GM21367 (cell line): ENCODE measurements around the gene SFT2D1.
A peak's percentile ranks its signal among the peaks of the same experiment; 100 is the strongest.
"Not testable (repeated sequence)": the region's sequence is repeated elsewhere in the genome, so short reads cannot be mapped to it uniquely, and the experiment has no call there.

Source experiments
- ATAC-seq: cut with Tn5 transposase; IDR thresholded peaks from one replicate; pipeline ENCODE4 v1.9.1; 2021; ENCODE audit not compliant: unreplicated experiment

The SFT2D1 gene

GRCh38 chr6:166364456-166364855 lies 22.1 kb upstream of the SFT2D1 start:
- ATAC-seq, result no peak

DNA sequence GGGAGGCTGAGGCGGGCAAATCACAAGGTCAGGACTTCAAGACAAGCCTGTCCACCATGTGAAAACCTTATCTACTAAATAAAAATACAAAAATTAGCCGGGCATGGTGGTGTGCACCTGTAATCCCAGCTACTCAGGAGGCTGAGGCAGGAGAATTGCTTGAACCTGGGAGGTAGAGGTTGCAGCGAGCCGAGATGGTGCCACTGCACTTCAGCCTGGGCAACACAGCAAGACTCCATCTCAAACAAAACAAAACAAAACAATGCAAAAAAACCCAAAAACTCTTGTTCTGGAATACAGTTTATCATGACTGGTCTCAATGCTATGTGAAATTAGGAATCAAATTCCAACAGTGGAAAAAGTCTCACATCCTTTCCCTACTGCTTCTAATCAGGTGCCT lies 20.1 kb upstream of the SFT2D1 start:
- not testable (repeated sequence) for ATAC-seq

- ATAC-seq, result no peak
Observed at GRCh38 chr6:166361077-166361429, 18.7 kb upstream of the SFT2D1 start.

DNA sequence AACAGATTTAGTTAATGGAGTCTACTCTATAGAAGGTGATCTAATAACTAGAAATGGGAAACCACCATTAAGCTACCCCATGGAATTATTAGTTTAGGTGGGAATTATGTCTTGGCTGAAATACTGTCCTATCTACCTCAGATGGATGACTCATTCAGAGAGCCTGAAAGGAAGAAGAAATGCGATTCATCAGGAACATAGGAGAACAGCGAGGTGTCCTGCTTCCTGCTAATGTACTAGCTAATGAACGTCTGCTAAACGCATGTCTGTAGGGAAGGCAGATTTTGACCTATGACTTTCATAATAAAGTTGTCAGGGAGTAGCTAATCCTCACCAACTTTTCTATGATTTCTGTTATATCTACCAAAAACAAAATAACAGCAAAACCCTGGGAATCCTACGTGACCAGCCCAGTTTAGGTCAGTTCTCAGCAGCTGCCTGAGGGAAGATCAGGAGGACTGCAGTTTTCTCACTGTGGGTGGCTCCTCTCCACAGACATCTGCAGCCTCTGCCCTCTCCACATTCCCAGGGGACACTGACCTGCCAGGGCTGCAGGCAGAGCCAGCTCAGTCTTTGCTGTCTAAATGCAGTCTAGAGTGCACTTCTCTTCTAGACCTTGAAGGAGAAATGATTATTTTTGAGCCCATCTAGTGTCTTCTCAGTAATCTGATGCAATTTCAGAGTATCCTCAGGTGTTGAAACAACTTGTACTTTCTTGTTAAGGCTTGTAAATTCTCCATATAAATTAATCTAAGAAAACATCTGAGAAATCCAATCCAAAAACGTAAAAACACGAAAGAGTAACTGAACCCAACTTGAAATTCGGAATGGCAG lies 18.1 kb upstream of the SFT2D1 start:
- no peak for ATAC-seq

DNA sequence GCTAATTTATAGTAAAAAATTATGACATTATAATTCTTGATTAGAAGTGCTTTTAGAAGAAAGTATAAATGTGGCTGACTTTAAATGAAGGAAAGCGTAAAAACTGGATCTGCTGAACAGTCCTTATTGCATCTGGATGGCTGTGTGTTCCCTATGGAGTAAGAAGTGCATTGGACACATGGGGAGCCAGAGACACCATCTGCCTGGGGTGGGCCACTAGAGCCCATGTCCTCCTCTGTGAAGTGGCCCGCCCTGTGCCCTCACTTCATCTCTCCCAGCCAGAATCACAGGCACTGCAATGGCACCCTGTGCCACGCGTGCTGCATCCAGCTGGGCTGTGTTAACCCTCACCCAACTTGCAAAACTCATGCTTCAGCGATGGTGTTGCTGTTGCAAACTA lies 13.2 kb upstream of the SFT2D1 start:
- ATAC-seq, result no peak

GRCh38 chr6:166354965-166355364 lies 12.6 kb upstream of the SFT2D1 start:
- ATAC-seq, result no peak

DNA sequence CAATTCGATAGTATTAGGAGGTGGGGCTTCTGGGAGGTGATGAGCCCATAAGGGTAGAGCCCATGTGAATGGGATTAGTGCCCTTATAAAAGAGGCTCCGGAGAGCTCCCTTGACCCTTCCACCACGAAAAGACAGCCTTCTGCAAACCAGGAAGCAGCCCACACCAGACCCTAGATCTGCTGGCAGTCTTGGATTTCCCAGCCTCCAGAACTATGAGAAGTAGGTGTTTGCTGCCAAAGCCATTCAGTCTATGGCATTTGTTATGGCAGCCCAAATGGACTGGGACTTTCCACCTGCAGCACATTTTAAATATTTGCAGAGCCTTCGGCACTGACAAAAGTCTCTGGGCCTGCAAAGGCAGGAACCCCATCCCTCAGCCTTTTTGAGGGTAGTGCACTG lies 11.8 kb upstream of the SFT2D1 start:
- ATAC-seq, result no peak

DNA sequence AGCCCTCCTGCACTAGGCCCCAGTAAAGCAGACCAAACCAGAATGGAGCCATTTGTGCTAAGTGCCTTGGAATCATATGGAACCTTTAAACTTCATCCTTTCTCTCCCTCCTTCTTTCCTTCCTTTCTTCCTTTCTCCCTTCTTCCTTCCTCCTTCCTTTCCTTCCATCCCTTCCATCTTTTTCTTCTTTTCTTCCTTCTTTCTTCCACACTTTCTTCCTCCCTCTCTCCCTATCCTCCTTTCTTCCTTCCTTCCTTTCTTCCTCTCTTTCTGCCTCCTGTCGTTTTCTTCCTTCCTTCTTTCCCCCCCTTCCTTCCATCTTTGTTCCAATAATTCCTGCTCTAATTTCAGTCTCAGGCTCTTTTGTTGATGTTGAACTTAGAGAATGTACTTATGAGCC lies 11.2 kb upstream of the SFT2D1 start:
- no peak for ATAC-seq

GRCh38 chr6:166352923-166353322 lies 10.6 kb upstream of the SFT2D1 start:
- no peak for ATAC-seq

GRCh38 chr6:166351715-166352285 lies 9.5 kb upstream of the SFT2D1 start:
- peak; percentile 97 for ATAC-seq

DNA sequence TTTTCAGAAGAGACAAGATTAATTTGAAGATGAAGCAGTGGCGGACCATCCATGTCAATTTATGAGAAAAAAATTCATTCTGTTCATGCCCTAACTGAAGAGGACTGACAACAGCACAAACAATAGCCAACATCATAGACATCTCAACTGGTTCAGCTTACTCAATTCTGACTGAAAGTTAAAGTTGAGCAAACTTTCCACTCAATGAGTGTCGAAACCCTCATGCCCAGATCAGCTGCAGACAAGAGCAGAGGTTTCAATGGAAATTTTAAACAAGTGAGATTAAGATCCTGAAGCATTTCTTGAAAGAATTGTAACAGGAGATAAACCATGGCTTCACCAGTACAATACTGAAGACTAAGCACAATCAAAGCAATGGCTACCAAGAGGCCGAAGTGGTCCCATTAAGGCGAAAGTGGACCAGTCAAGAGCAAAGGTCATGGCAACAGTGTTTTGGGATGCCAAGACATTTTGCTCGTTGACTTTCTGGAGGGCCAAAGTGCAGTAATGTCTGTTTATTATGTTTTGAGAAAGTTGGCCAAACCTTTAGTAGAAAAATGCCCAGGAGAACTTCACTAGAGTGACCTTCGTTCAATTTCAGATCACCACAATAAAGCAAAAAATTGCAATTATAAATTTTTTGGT lies 6.1 kb upstream of the SFT2D1 start:
- no peak for ATAC-seq

DNA sequence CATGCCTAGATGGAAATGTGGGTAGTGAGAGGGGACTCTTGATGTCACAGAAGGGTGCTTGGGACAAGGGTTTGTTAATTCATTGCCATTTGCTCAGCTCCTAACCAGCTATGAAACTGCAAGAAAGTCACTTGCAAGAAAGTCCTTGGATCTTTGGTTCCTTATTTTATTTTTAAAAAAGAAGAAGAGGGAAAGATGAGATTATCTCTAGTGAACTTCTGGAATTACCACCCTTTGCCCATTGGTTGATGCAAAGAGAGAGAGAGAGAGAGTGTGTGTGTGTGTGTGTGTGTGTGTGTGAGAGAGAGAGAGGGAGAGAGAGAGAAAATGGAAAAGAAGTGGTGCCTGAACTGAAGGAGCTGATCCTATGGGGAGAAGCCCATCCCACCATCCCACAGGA lies 4.6 kb upstream of the SFT2D1 start:
- no peak for ATAC-seq

GRCh38 chr6:166346449-166346848 lies 4.1 kb upstream of the SFT2D1 start:
- ATAC-seq, result no peak

GRCh38 chr6:166345672-166346071 lies 3.3 kb upstream of the SFT2D1 start:
- ATAC-seq, result not testable (repeated sequence)

DNA sequence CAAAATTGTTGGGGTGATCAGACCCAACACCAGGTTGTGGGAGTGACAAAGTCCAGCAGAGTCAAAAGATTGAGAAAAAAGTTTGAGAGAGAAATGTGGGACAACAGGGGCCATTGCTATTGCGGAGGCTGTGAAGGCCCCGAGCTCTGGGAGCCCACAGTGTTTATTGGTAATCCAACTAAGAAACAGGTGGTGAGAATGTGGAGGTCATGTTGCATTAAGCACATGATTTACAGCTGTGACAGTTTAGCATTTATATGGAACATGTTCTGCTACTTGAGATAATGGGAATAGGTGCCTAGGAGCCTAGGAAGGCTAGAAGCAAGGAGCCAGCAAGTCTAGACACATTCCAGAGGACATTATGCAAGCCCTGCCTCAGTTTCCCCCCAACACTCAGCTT lies 2.6 kb upstream of the SFT2D1 start:
- not testable (repeated sequence) for ATAC-seq

GRCh38 chr6:166344240-166344639 lies 1.9 kb upstream of the SFT2D1 start:
- no peak for ATAC-seq

- no peak for ATAC-seq
Observed at GRCh38 chr6:166343150-166343487, 774 bp upstream of the SFT2D1 start.

- ATAC-seq, result no peak
Observed at GRCh38 chr6:166341977-166342348, 382 bp downstream of the SFT2D1 start.

DNA sequence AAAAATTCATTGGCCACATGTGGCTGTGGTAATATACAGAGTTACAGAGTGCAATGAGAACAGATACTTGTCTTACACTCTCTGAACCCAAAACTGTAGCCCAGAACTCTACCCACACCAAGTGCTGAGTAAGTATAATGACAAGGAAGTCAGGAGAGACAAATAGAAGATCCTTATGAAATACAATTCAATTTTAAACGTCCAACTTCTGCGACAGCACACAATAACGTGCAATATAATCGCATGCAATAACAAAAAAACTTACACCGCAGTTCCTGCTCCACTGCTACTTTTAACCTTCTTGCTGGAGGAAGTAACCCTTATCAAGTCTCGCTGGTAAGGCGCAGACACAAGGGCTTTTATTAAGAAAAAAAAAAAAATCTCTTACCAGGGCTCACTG lies 881 bp downstream of the SFT2D1 start:
- ATAC-seq, result no peak

GRCh38 chr6:166338854-166339253 lies 3.5 kb downstream of the SFT2D1 start:
- ATAC-seq, result no peak

DNA sequence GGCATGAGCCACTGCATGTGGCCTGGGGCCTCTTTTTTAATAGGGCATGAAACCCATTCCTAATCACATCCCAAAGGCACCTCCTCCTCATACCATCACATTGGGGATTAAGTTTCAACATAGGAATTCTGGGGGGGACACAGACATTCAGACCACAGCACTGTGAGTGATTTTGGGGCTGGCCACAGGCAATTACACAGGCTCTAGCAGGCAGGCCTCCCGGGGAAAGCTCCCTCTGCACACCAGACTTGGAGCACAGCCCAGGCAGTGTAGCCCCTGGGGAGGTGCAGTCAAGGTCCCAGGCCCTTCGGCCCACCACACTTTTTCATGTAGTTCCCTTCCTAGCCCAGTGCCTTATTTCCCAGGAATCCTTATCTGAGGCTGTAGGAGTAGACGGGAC lies 5.5 kb downstream of the SFT2D1 start:
- no peak for ATAC-seq
